ENCODE measurements around the gene GGCT. TPM values are rescaled to one million over a fixed set of nuclear protein-coding genes. Genes with fewer than 3 reads are reported as not detected.
A peak's percentile ranks its signal among the peaks of the same experiment; 100 is the strongest.
"Not testable (repeated sequence)": the region's sequence is repeated elsewhere in the genome, so short reads cannot be mapped to it uniquely, and the experiment has no call there.

GGCT gene
- total RNA-seq, 2 experiments from 2014 or later, result 60.5 to 68.0 TPM

DNA sequence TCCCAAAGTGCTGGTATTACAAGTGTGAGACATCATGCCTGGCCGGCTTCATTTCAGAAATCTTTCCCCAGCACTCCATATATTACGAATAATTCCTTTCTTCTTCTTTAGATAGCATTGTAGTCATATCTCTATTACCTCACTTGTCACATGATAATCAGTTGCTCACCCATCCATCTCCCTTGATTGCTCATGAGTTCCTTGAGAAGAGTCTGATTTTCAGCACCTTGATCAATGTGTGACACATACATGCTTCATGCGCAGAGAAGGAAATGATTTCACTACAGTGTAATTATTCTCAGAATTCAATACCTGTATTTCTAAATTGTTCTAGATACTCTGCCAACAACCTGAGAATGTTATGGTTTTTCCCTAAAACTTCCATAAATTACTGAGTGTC is 26.7 kb upstream of the GGCT start:
- ChIA-PET POLR2A (no interaction called here), CTCF (interaction anchor here (2.4 kb wide), 1 partner anchor 16 kb away, joined by 12 read pairs; no protein-coding TSS in a partner anchor)
- intact Hi-C loops (cut with micrococcal nuclease), result loop anchor here (1.0 kb wide), 2 partner anchors 10 to 14 kb away; no protein-coding TSS in a partner anchor

DNA sequence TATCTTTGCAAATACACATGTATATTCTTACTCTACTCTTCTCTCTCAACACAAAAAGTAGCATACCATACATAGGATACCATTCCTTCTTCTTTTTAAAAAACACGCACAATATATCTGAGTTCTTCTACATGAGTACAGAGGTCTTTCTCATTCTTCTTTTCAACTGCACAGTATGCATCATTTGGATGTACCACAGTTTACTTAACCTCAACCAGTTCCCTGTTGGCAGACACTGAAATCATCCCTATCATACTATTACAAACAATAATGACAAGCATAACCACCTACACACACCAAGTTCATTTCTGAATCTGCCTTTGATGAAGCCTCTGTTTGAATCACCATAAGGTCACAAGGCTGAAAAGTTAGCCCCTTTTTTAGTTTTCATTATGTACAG is 25.7 kb upstream of the GGCT start:
- H3K36me3 Mint-ChIP-seq, result peaks cover 2% of the 10 kb centered on the region
- no peaks in the 10 kb centered on the region for H3K27me3 Mint-ChIP-seq
- H3K4me3 Mint-ChIP-seq, result no peak overlapping the region
- ChIA-PET POLR2A (no interaction called here), CTCF (no interaction called here)
- peaks cover 8% of the 10 kb centered on the region for H3K4me1 Mint-ChIP-seq (ENCODE audit: low read depth)
- no peak for DNase-seq
- no peaks in the 10 kb centered on the region for H3K9me3 Mint-ChIP-seq
- intact Hi-C loops (cut with micrococcal nuclease), result no loop called here
- H3K27ac Mint-ChIP-seq, result no peak overlapping the region

More for the DNA sequence above, 26.7 kb upstream of the GGCT start:
- no peak overlapping the region for H3K27ac Mint-ChIP-seq
- H3K4me1 Mint-ChIP-seq (ENCODE audit: low read depth), result peaks cover 8% of the 10 kb centered on the region
- H3K36me3 Mint-ChIP-seq, result peaks cover 2% of the 10 kb centered on the region
- H3K4me3 Mint-ChIP-seq, result no peak overlapping the region
- no peaks in the 10 kb centered on the region for H3K9me3 Mint-ChIP-seq
- no peak for DNase-seq
- H3K27me3 Mint-ChIP-seq, result no peaks in the 10 kb centered on the region

DNA sequence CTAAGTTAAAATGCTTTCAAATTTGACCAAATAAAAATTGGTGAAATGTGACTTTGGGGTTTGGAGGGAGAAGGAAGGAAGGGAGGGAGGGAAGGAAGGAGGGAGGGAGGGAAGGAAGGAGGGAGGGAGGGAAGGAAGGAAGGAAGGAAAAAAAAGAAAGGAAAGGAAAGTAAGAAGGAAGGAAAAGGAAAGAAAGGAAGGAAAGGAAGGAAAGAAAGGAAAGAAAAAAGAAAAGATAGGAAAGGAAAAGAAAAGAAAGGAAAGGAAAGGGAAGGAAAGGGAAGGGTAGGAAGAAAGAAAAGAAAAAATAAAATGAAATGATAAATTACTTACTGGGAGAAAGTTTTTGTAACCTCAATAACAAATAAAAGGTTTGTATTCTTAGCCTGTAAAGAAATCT is 24.1 kb upstream of the GGCT start:
- no peak overlapping the region for H3K4me3 Mint-ChIP-seq
- no peaks in the 10 kb centered on the region for H3K27me3 Mint-ChIP-seq
- peaks cover 2% of the 10 kb centered on the region for H3K36me3 Mint-ChIP-seq
- peaks cover 8% of the 10 kb centered on the region for H3K4me1 Mint-ChIP-seq (ENCODE audit: low read depth)
- no peak for DNase-seq
- CTCF ChIA-PET, result no interaction called here
- no peak overlapping the region for H3K27ac Mint-ChIP-seq
- intact Hi-C loops (cut with micrococcal nuclease), result no loop called here
- POLR2A ChIA-PET, result no interaction called here
- H3K9me3 Mint-ChIP-seq, result no peaks in the 10 kb centered on the region

DNA sequence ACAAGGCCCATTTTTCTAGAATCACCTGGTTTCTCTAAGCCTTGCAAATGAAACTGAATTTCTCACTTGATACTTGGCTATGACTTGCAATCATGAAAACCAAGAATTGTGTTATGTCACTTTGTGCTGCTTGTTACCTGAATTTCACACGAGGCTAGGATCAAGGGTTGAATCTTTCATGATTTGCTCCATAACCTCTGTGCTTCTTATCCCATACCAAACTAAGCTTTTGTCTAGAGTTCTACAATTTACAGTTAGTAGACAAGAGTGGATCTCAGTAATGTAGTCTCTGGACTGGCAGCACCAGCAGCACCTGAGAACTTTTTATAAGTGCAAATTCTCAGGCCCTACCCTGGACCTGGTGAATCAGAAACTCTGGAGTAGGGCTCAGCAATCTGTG is 22.7 kb upstream of the GGCT start:
- H3K36me3 Mint-ChIP-seq; DNase-seq; H3K9me3 Mint-ChIP-seq; H3K27ac Mint-ChIP-seq; H3K4me3 Mint-ChIP-seq; H3K27me3 Mint-ChIP-seq; H3K4me1 Mint-ChIP-seq (ENCODE audit: low read depth); CTCF ChIA-PET; intact Hi-C loops (cut with micrococcal nuclease); POLR2A ChIA-PET: not testable (repeated sequence)

DNA sequence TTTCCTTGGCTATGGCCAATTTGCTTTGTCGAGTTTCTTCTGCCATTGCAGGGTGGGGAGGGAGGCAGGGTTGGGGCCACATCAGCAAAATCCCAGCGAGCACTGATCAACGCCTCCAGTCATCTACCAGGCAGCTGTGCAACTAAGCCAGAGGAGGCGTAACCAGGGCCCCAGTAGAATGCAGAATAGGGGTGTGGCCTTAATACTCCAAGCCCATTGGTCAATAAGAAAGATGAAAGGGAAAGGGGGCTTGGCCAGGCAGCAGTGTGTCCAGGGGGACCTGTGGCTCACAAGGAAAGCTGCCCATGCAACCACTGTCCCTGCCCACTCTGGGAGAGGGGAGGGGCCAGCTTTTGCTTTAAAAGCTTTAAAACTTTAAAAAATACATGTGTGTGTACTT is 21.5 kb upstream of the GGCT start:
- Mint-ChIP-seq H3K27ac (no peak overlapping the region), H3K36me3 (peaks cover 2% of the 10 kb centered on the region), H3K9me3 (no peaks in the 10 kb centered on the region), H3K4me1 (ENCODE audit: low read depth) (peaks cover 11% of the 10 kb centered on the region), H3K27me3 (no peaks in the 10 kb centered on the region), H3K4me3 (no peak overlapping the region)
- intact Hi-C loops (cut with micrococcal nuclease), result no loop called here
- DNase-seq, result no peak
- ChIA-PET CTCF (no interaction called here), POLR2A (no interaction called here)

DNA sequence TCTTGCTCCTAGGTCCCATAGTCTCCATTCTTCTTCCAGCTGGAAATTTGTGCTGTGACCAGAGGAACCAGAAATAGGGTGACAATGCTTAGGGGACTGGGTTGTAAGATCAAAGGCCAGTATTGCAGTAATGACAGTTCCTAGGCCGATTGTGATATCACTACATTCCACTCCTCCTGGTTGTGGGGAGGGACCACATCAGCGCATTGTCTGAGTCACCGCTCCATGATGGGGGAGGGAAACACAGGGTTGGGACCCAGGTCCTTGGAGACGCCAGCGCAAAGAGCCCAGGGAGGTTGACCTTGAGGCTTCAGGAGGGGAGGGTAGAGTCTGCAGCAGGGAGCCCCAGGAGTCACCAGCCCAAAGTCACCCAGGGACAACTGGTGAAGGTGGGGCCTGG is 20.8 kb upstream of the GGCT start:
- DNase-seq, result no peak
- Mint-ChIP-seq H3K27ac (no peak overlapping the region), H3K27me3 (no peaks in the 10 kb centered on the region), H3K4me1 (ENCODE audit: low read depth) (peaks cover 11% of the 10 kb centered on the region), H3K4me3 (no peak overlapping the region), H3K9me3 (no peaks in the 10 kb centered on the region), H3K36me3 (peaks cover 2% of the 10 kb centered on the region)
- ChIA-PET CTCF (no interaction called here), POLR2A (no interaction called here)
- intact Hi-C loops (cut with micrococcal nuclease), result no loop called here

DNA sequence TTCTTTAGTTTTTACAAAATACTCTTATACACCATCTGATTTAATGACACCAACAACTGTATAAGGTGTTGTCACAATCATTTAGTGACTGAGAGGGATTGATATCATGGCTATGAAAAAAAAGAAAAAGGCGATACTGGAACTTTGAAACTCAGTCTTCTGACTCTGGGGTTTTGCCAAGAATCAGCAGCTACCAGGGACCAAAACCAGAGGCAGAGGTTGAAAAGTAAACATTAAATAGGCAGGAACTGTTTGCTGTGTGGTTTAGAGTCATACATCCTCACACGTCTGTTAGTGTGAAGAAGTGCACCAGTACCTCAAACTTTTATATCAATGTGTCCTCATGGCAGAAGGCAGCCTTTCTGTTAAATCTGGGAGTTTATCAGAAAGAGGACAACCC is 19.9 kb upstream of the GGCT start:
- H3K4me3 Mint-ChIP-seq, result no peak overlapping the region
- DNase-seq, result no peak
- peaks cover 10% of the 10 kb centered on the region for H3K4me1 Mint-ChIP-seq (ENCODE audit: low read depth)
- H3K9me3 Mint-ChIP-seq, result no peaks in the 10 kb centered on the region
- ChIA-PET POLR2A (no interaction called here), CTCF (no interaction called here)
- no peaks in the 10 kb centered on the region for H3K27me3 Mint-ChIP-seq
- intact Hi-C loops (cut with micrococcal nuclease), result no loop called here
- H3K36me3 Mint-ChIP-seq, result no peaks in the 10 kb centered on the region
- no peak overlapping the region for H3K27ac Mint-ChIP-seq

DNA sequence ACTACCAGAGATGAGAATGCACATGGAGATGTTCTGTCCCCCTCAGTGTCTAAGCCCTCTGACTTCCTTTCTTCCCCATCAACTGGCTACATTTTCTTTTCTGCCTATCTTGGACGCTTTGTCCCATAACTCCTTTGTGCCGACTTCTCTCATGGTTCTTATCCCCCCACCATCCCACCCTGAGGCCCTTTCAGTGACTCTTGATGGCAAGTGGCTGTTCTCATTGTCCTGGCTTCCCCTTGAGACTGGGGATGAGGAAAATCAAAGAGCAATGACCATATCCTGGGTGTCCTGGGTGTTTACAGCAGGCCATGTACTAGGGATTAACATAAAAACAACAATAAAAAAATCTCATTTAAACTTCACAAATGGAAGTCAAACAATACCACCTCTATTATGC is 18.8 kb upstream of the GGCT start:
- H3K27me3 Mint-ChIP-seq, result no peaks in the 10 kb centered on the region
- H3K4me3 Mint-ChIP-seq, result no peak overlapping the region
- intact Hi-C loops (cut with micrococcal nuclease), result no loop called here
- H3K36me3 Mint-ChIP-seq, result no peaks in the 10 kb centered on the region
- no peak overlapping the region for H3K27ac Mint-ChIP-seq
- CTCF ChIA-PET, result interaction anchor here (2.5 kb wide), 1 partner anchor 12 kb away, joined by 19 read pairs; no protein-coding TSS in a partner anchor
- DNase-seq, result no peak
- POLR2A ChIA-PET, result interaction anchor here (0.6 kb wide), 1 partner anchor 95 kb away, joined by 3 read pairs; no protein-coding TSS in a partner anchor
- H3K4me1 Mint-ChIP-seq (ENCODE audit: low read depth), result peaks cover 10% of the 10 kb centered on the region
- no peaks in the 10 kb centered on the region for H3K9me3 Mint-ChIP-seq

DNA sequence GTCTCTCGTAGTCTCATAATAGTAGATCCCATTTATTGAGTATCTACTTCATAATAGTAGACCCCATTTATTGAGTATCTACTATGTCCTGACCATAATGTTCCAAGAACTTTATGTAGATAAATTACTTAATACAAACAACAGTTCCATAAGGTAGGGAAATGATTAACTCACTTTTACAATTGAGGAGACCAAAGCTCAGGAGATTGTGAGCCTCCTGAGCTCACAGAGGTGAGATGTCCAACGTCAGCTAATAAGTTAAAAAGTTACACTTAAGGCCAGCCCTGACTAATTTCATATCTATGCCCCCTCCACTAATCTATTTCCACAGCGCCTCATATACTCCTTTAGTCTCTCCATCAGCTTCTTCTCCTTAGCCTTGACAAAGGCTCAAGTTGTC is 17.5 kb upstream of the GGCT start:
- POLR2A ChIA-PET, result no interaction called here
- H3K36me3 Mint-ChIP-seq, result no peaks in the 10 kb centered on the region
- H3K27me3 Mint-ChIP-seq, result no peaks in the 10 kb centered on the region

DNA sequence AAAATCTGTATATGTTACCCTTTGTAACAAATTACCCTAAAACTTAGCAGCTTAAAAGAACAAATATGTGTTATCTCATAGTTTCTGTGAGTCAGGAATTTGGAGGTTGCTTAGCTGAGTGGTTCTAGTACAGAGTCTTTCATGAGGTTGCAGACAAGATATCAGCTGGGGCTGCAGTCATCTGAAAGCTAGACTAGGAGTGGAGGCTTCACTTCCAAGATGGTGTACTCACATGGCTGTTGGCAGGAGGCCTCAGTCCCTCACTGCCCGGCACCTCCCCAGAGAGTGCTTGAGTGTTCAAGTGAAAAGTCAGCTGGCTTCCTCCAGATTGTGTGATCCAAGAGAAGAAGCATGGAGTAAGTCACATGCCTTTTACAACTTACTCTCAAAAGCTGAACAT is 16.9 kb upstream of the GGCT start:
- CTCF ChIA-PET, result interaction anchor here (2.5 to 2.6 kb wide), 2 partner anchors 10 to 28 kb away, joined by 8 to 19 read pairs; no protein-coding TSS in a partner anchor
- Mint-ChIP-seq H3K4me3 (no peak overlapping the region), H3K4me1 (ENCODE audit: low read depth) (peaks cover 16% of the 10 kb centered on the region), H3K9me3 (no peaks in the 10 kb centered on the region), H3K36me3 (no peaks in the 10 kb centered on the region), H3K27ac (peak overlapping the region; percentile 51), H3K27me3 (no peaks in the 10 kb centered on the region)
- POLR2A ChIA-PET, result no interaction called here
- intact Hi-C loops (cut with micrococcal nuclease), result loop anchor here (1.0 kb wide), 1 partner anchor 10 kb away; no protein-coding TSS in a partner anchor
- peak; percentile 32 for DNase-seq

More for the DNA sequence above, 17.5 kb upstream of the GGCT start:
- intact Hi-C loops (cut with micrococcal nuclease), result no loop called here
- Mint-ChIP-seq H3K9me3 (no peaks in the 10 kb centered on the region), H3K4me3 (no peak overlapping the region), H3K27ac (no peak overlapping the region), H3K4me1 (ENCODE audit: low read depth) (peaks cover 12% of the 10 kb centered on the region)
- no peak for DNase-seq
- CTCF ChIA-PET, result interaction anchor here (2.5 to 2.6 kb wide), 2 partner anchors 11 to 28 kb away, joined by 8 to 19 read pairs; no protein-coding TSS in a partner anchor

DNA sequence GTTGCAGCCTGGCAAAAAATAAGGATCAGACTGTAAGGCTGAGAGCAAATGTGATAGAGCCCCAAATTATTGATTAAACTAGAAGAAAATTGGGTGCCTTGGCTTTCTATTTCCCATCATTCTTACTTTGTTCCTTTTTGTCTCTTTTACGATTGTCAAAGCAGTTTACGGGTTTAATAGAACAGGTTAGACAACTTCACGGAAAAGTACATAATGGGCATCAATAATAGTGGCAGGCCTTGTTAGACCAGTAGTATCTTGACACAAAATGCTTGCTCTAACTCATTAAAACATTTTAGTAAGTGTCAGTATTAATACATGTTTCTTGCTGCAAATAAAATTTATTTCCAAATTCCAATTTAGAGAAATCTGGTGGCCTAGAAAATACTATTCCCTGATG is 14.5 kb upstream of the GGCT start:
- H3K36me3 Mint-ChIP-seq, result no peaks in the 10 kb centered on the region
- ChIA-PET CTCF (interaction anchor here (1.9 kb wide), 1 partner anchor 11 kb away, joined by 5 read pairs; no protein-coding TSS in a partner anchor), POLR2A (no interaction called here)
- no peak overlapping the region for H3K4me3 Mint-ChIP-seq
- no peak for DNase-seq
- H3K9me3 Mint-ChIP-seq, result no peaks in the 10 kb centered on the region
- intact Hi-C loops (cut with micrococcal nuclease), result no loop called here
- H3K4me1 Mint-ChIP-seq (ENCODE audit: low read depth), result peaks cover 16% of the 10 kb centered on the region
- H3K27ac Mint-ChIP-seq, result no peak overlapping the region
- no peaks in the 10 kb centered on the region for H3K27me3 Mint-ChIP-seq

DNA sequence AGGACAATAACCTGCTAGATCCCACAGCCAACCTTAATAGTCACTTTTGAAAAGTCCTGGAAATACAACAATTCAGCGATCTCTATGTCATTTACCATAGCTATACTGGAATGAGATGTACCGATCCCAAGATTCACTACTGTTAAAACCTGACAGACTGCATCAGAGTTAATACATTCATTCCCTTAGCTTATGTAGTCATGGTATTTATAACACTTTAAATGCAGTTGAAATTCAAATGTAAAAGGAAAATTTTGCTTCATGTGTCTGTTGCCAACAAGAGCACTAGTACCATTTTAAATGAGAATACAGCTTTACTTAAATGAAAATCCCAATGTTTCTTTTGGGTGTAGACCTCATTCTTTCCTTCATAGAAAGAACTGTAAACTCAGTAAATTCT is 11.1 kb upstream of the GGCT start:
- H3K4me3 Mint-ChIP-seq, result no peak overlapping the region
- H3K27ac Mint-ChIP-seq, result no peak overlapping the region
- ChIA-PET CTCF (interaction anchor here (1.1 kb wide), 1 partner anchor 8 kb away, joined by 3 read pairs; no protein-coding TSS in a partner anchor), POLR2A (no interaction called here)
- H3K36me3 Mint-ChIP-seq, result no peaks in the 10 kb centered on the region
- intact Hi-C loops (cut with micrococcal nuclease), result no loop called here
- H3K9me3 Mint-ChIP-seq, result no peaks in the 10 kb centered on the region
- H3K27me3 Mint-ChIP-seq, result no peaks in the 10 kb centered on the region
- peaks cover 14% of the 10 kb centered on the region for H3K4me1 Mint-ChIP-seq (ENCODE audit: low read depth)
- no peak for DNase-seq

DNA sequence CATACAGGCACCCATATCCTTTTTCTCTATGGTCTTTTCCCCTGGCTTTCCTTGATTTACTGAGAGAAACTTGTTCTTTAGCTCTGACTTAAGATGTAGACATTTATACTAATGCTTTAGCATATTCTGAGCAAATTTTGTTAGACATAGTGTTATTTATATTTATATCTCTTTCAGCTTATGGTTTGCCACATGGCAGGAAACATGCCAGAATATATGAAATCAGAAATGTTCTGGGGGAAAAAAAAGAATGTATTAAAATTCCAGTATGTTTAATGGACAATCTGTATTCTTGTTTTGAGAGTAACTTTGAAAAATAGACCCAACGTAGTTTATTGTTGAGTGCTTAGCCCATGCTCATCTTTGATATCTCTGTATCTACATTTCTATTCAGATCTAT is 10.1 kb upstream of the GGCT start:
- intact Hi-C loops (cut with micrococcal nuclease), result no loop called here
- POLR2A ChIA-PET, result no interaction called here

More for the DNA sequence above, 10.1 kb upstream of the GGCT start:
- no peak overlapping the region for H3K4me3 Mint-ChIP-seq
- peaks cover 9% of the 10 kb centered on the region for H3K4me1 Mint-ChIP-seq (ENCODE audit: low read depth)
- no peaks in the 10 kb centered on the region for H3K9me3 Mint-ChIP-seq
- no peak overlapping the region for H3K27ac Mint-ChIP-seq
- no peaks in the 10 kb centered on the region for H3K27me3 Mint-ChIP-seq
- H3K36me3 Mint-ChIP-seq, result no peaks in the 10 kb centered on the region
- CTCF ChIA-PET, result interaction anchor here (0.7 kb wide), 1 partner anchor 50 kb away, joined by 3 read pairs; no protein-coding TSS in a partner anchor
- no peak for DNase-seq

All from activated CD4-positive, alpha-beta memory T cell treated with anti-CD3 and anti-CD28 coated beads for 36 hours (primary cell).